Activated T-helper 1 cell treated with anti-CD3 and anti-CD28 coated beads, Interleukin-12 subunit alpha, Interleukin-12 subunit beta, Interleukin-2, Interleukin-4 antibody, amounts not matched to agents 30 ng/mL and 10 ng/mL and 1 ng/mL, durations not matched to agents 14 hours and 24 hours and 36 hours (primary cell): ENCODE data around the gene SH3GL3. TPM values are rescaled to one million over a fixed set of nuclear protein-coding genes. Genes with fewer than 3 reads are reported as not detected.

Source experiments
- DNase-seq: peaks from one replicate; pipeline ENCODE4 v3.0.0; 2021; ENCODE audit warnings: low spot score
- H3K27ac Mint-ChIP-seq: one replicate; pipeline ENCODE4 v1.8.0; 2021; ENCODE audit warnings: mild to moderate bottlenecking, mixed read lengths
- H3K27me3 Mint-ChIP-seq: one replicate; pipeline ENCODE4 v1.8.0; 2022; ENCODE audit warnings: mild to moderate bottlenecking, moderate library complexity, mixed read lengths; ENCODE audit not compliant: insufficient read depth
- H3K36me3 Mint-ChIP-seq: one replicate; pipeline ENCODE4 v1.8.0; 2021; ENCODE audit warnings: low read depth, mixed read lengths
- H3K4me1 Mint-ChIP-seq: one replicate; pipeline ENCODE4 v1.8.0; 2021; ENCODE audit warnings: low read depth, mixed read lengths
- H3K4me3 Mint-ChIP-seq: one replicate; pipeline ENCODE4 v1.8.0; 2021; ENCODE audit warnings: mild to moderate bottlenecking, moderate library complexity, mixed read lengths
- H3K9me3 Mint-ChIP-seq: one replicate; pipeline ENCODE4 v1.8.0; 2021; ENCODE audit warnings: mixed read lengths
- intact Hi-C: fragments of 100-400 bp; cut with micrococcal nuclease; formaldehyde crosslinking; loops from one replicate; pipeline ENCODE4 v1.15.1; 2024
- total RNA-seq: library from RNA; stranded (reverse); gene quantifications from 2 replicates; pipeline ENCODE4 v1.2.3, GENCODE V29; 2022

The SH3GL3 gene
- total RNA-seq, 1 donor from 2014 or later, result not detected

DNA sequence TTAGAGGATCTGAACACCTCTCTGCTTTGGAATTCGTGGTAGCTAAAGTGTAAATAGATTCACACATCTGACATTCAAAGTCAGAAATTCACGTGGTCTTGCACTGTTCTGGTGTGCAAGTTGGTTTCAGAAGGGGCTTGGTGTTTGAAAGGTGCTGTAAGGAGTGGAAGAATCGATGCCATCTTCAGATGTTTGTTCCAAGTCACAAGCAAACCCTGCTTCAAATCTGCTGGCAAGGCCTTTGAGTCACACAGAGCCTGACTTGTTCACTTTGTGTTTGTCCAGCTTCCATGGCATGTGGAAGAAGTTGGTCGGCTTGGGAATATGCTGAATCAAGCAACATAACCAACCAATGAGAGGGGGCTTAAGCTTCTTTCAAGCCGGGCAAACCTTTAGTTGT lies 44.3 kb downstream of the SH3GL3 start:
- DNase-seq, result no peak
- intact Hi-C loops, result no loop called here
- no peaks in the 10 kb centered on the region for H3K27me3 Mint-ChIP-seq
- H3K36me3 Mint-ChIP-seq, result no peaks in the 10 kb centered on the region
- no peaks in the 10 kb centered on the region for H3K4me1 Mint-ChIP-seq
- peaks cover 5% of the 10 kb centered on the region for H3K9me3 Mint-ChIP-seq
- H3K4me3 Mint-ChIP-seq, result no peak overlapping the region
- H3K27ac Mint-ChIP-seq, result no peak overlapping the region

GRCh38 chr15:83496766-83497165 lies 49.6 kb downstream of the SH3GL3 start:
- H3K4me1 Mint-ChIP-seq, result no peaks in the 10 kb centered on the region
- no peaks in the 10 kb centered on the region for H3K36me3 Mint-ChIP-seq
- H3K4me3 Mint-ChIP-seq, result no peak overlapping the region
- DNase-seq, result no peak
- H3K27me3 Mint-ChIP-seq, result no peaks in the 10 kb centered on the region
- H3K27ac Mint-ChIP-seq, result no peak overlapping the region
- no peaks in the 10 kb centered on the region for H3K9me3 Mint-ChIP-seq
- intact Hi-C loops, result no loop called here

DNA sequence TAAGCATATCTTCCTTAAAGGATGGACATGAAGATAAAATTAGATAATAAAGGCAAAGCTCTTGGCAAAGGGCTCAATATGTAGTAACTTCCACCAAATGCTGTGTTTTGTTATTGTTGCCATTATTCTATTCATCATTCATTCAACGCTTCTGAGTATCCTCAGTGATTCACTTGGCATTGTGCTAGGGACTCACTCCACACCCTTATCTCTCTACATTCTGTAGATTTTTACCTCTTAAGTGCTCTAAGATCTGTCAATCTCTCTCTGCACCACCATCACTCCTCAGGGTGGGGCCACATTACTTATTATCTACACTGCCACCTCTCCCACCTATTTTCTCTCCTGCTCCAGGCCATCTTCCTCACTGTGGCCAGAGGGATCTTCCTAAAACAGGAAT lies 51.2 kb downstream of the SH3GL3 start:
- H3K36me3 Mint-ChIP-seq, result no peaks in the 10 kb centered on the region

GRCh38 chr15:83498801-83499200 lies 51.7 kb downstream of the SH3GL3 start:
- no peak overlapping the region for H3K4me3 Mint-ChIP-seq
- no peaks in the 10 kb centered on the region for H3K27me3 Mint-ChIP-seq

More for the DNA sequence above, 51.2 kb downstream of the SH3GL3 start:
- Mint-ChIP-seq H3K27ac (no peak overlapping the region), H3K9me3 (no peaks in the 10 kb centered on the region), H3K4me1 (no peaks in the 10 kb centered on the region), H3K27me3 (no peaks in the 10 kb centered on the region), H3K4me3 (no peak overlapping the region)
- intact Hi-C loops, result no loop called here
- no peak for DNase-seq

DNA sequence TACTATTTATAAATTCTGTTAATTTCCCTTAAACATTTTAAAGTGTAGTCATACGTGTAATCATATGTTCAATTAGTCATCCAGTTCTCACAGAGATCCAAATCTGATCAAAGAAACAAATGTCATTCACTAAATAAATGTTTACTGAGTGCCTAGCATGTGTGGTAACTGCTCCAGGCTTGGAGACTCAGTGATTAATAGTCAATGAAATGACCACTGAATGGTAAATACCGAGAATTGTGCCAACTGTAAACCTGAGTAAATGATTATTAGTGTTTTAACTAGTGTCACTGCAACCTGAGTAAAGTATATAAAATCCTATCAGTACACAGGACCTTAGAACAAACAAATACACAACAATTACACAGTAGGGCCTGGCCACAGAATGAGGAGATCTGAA lies 52.3 kb downstream of the SH3GL3 start:
- H3K4me1 Mint-ChIP-seq, result no peaks in the 10 kb centered on the region
- H3K9me3 Mint-ChIP-seq, result no peaks in the 10 kb centered on the region
- H3K27ac Mint-ChIP-seq, result no peak overlapping the region
- no peak for DNase-seq
- H3K4me3 Mint-ChIP-seq, result no peak overlapping the region
- no peaks in the 10 kb centered on the region for H3K36me3 Mint-ChIP-seq
- no peaks in the 10 kb centered on the region for H3K27me3 Mint-ChIP-seq
- intact Hi-C loops, result no loop called here

More at GRCh38 chr15:83498801-83499200, 51.7 kb downstream of the SH3GL3 start:
- no peak for DNase-seq
- Mint-ChIP-seq H3K4me1 (no peaks in the 10 kb centered on the region), H3K9me3 (no peaks in the 10 kb centered on the region), H3K27ac (no peak overlapping the region), H3K36me3 (no peaks in the 10 kb centered on the region)
- intact Hi-C loops, result no loop called here

GRCh38 chr15:83503595-83504364 lies 56.6 kb downstream of the SH3GL3 start:
- H3K4me1 Mint-ChIP-seq, result no peaks in the 10 kb centered on the region
- no peak overlapping the region for H3K4me3 Mint-ChIP-seq
- no peaks in the 10 kb centered on the region for H3K27me3 Mint-ChIP-seq
- H3K27ac Mint-ChIP-seq, result no peak overlapping the region
- no peak for DNase-seq
- intact Hi-C loops, result no loop called here
- no peaks in the 10 kb centered on the region for H3K9me3 Mint-ChIP-seq
- H3K36me3 Mint-ChIP-seq, result no peaks in the 10 kb centered on the region

GRCh38 chr15:83504365-83504764 lies 57.2 kb downstream of the SH3GL3 start:
- no peaks in the 10 kb centered on the region for H3K9me3 Mint-ChIP-seq
- intact Hi-C loops, result no loop called here

DNA sequence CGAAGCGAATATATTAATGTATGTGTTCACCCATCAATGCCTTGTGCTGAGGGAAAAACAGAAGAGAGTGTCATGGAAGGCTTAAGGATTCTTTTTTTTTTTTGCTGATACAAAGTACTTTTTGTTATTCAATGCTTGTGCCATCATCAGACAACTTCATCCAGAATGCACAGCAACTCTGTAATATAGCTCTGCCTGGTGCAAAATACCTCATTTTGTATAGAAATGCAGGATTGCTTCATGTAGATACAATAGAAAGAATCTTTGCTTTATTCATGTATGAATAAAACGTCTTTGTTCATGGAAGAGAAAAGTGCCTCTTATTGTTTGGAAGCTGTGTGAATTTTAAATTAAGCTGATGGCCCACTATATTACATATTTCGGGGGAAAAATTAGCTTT lies 62.9 kb downstream of the SH3GL3 start:
- Mint-ChIP-seq H3K36me3 (no peaks in the 10 kb centered on the region), H3K4me1 (no peaks in the 10 kb centered on the region)

More at GRCh38 chr15:83504365-83504764, 57.2 kb downstream of the SH3GL3 start:
- no peak overlapping the region for H3K27ac Mint-ChIP-seq
- no peak overlapping the region for H3K4me3 Mint-ChIP-seq
- H3K27me3 Mint-ChIP-seq, result no peaks in the 10 kb centered on the region
- DNase-seq, result no peak
- H3K36me3 Mint-ChIP-seq, result no peaks in the 10 kb centered on the region
- H3K4me1 Mint-ChIP-seq, result no peaks in the 10 kb centered on the region

DNA sequence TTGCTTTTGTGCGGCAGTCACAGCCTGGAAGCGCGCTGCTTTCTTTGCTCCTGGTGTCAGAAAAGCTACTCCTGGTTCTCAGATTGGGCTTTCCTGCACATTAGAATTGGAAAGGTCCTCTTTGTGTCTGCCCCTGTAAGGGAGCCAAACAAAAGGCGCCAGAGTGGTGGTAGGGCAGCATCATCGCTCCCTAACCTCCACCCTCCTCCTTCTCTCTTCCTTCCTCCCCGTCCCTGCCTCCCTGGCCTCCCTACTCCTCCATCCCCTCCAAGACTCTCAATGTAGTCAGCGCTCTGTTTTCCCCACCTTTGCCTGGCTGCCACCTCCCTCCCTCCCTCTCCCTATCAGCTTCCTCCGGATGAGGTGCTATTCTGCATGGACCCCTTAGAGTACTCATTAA lies 65.3 kb downstream of the SH3GL3 start:
- H3K4me3 Mint-ChIP-seq, result no peak overlapping the region
- no peak for DNase-seq
- no peaks in the 10 kb centered on the region for H3K27me3 Mint-ChIP-seq
- intact Hi-C loops, result no loop called here
- H3K27ac Mint-ChIP-seq, result no peak overlapping the region
- no peaks in the 10 kb centered on the region for H3K36me3 Mint-ChIP-seq
- no peaks in the 10 kb centered on the region for H3K9me3 Mint-ChIP-seq
- H3K4me1 Mint-ChIP-seq, result no peaks in the 10 kb centered on the region

More for the DNA sequence above, 62.9 kb downstream of the SH3GL3 start:
- no peak overlapping the region for H3K27ac Mint-ChIP-seq
- H3K4me3 Mint-ChIP-seq, result no peak overlapping the region
- intact Hi-C loops, result no loop called here
- no peaks in the 10 kb centered on the region for H3K27me3 Mint-ChIP-seq
- no peak for DNase-seq
- H3K9me3 Mint-ChIP-seq, result no peaks in the 10 kb centered on the region

DNA sequence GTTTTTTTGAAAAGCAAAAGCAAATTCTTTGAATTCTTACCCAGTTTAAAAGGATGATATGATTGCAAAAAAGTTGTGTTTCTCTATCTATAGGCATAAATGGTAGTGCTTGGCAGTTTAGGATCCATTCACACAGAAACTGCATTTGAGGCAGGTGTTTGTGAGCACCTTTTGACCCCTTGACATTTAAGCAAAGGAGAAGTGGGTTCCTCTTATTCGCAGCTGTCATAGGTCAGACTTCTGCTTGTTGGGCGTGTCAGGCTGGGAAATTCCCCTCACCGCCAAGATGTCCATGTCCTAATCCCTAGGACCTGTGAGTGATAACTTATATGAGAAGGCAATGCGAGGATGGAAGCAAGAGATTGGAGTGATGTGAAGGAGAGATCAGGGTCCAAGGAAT lies 67.4 kb downstream of the SH3GL3 start:
- no peak overlapping the region for H3K4me3 Mint-ChIP-seq
- no peaks in the 10 kb centered on the region for H3K27me3 Mint-ChIP-seq
- no peaks in the 10 kb centered on the region for H3K4me1 Mint-ChIP-seq
- intact Hi-C loops, result no loop called here
- H3K27ac Mint-ChIP-seq, result no peak overlapping the region
- no peak for DNase-seq
- H3K36me3 Mint-ChIP-seq, result no peaks in the 10 kb centered on the region
- H3K9me3 Mint-ChIP-seq, result no peaks in the 10 kb centered on the region

- no peak overlapping the region for H3K4me3 Mint-ChIP-seq
- H3K9me3 Mint-ChIP-seq, result no peaks in the 10 kb centered on the region
- no peak overlapping the region for H3K27ac Mint-ChIP-seq
- DNase-seq, result no peak
- no peaks in the 10 kb centered on the region for H3K4me1 Mint-ChIP-seq
- no peaks in the 10 kb centered on the region for H3K36me3 Mint-ChIP-seq
- intact Hi-C loops, result no loop called here
- peaks cover 4% of the 10 kb centered on the region for H3K27me3 Mint-ChIP-seq
Observed at GRCh38 chr15:83515164-83515563, 68.0 kb downstream of the SH3GL3 start.

DNA sequence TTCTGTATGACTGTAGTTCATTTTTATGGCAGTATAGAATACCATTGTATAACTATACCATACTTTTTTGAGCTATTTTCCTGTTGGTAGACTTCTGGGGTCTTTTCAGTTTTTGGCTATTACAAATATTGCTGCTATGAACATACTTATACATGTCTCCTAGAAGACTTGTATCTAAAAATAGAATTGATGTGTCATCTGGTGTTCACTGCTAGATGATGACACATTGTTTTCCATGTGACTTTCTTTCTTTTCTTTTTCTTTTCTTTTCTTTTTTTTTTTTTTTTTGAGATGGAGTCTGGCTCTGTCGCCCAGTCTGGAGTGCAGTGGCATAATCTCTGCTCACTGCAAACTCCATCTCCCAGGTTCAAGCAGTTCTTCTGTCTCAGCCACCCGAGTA lies 69.8 kb downstream of the SH3GL3 start:
- DNase-seq, result no peak
- no peak overlapping the region for H3K4me3 Mint-ChIP-seq

DNA sequence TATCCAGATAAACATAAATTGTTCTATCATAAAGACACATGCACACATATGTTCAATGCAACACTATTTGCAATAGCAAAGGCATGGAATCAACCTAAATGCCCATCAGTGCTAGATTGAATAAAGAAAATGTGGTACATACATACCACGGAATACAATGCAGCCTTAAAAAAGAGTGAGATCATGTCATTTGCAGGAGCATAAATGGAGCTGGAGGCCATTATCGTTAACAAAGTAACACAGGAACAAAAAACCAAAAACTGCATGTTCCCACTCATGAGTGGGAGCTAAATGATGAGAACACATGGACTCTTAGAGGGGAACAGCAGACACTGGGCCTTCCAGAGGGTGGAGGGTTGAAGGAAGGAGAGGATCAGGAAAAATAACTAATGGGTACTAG lies 79.2 kb downstream of the SH3GL3 start:
- H3K4me3 Mint-ChIP-seq, result no peak overlapping the region
- peaks cover 4% of the 10 kb centered on the region for H3K27me3 Mint-ChIP-seq
- H3K9me3 Mint-ChIP-seq, result peaks cover 21% of the 10 kb centered on the region
- no peaks in the 10 kb centered on the region for H3K36me3 Mint-ChIP-seq
- intact Hi-C loops, result no loop called here
- H3K4me1 Mint-ChIP-seq, result no peaks in the 10 kb centered on the region
- H3K27ac Mint-ChIP-seq, result no peak overlapping the region
- no peak for DNase-seq

More for the DNA sequence above, 69.8 kb downstream of the SH3GL3 start:
- Mint-ChIP-seq H3K9me3 (no peaks in the 10 kb centered on the region), H3K27ac (no peak overlapping the region), H3K4me1 (no peaks in the 10 kb centered on the region), H3K36me3 (no peaks in the 10 kb centered on the region), H3K27me3 (peaks cover 4% of the 10 kb centered on the region)
- intact Hi-C loops, result no loop called here
